Inflammatory macrophage (primary cell): ENCODE results near the gene RAC2.
"Not testable (repeated sequence)": the region's sequence is repeated elsewhere in the genome, so short reads cannot be mapped to it uniquely, and the experiment has no call there.

Source experiments
- DNase-seq, 2 donors: peaks; one replicate each; pipeline ENCODE4 v3.0.0-alpha.2; 2020 to 2022

The RAC2 gene

GRCh38 chr22:37254867-37255233 lies 10.8 kb upstream of the RAC2 start:
- no peak for DNase-seq

GRCh38 chr22:37254209-37254866 lies 10.3 kb upstream of the RAC2 start:
- no peak for DNase-seq

- no peak for DNase-seq
These were observed 9.1 kb upstream of the RAC2 start for GRCh38 chr22:37253126-37253660.

- DNase-seq = not testable (repeated sequence)
These were observed 7.8 kb upstream of the RAC2 start for GRCh38 chr22:37251836-37252235.

- no peak for DNase-seq
These were observed 5.9 kb upstream of the RAC2 start for GRCh38 chr22:37249986-37250385.

- no peak for DNase-seq
These were observed 4.2 kb upstream of the RAC2 start for GRCh38 chr22:37248251-37248650.

- no peak for DNase-seq
These were observed 1.7 kb upstream of the RAC2 start for GRCh38 chr22:37245740-37246139.

- peak; percentile 52 for DNase-seq
These were observed 1.1 kb upstream of the RAC2 start for GRCh38 chr22:37244922-37245722.

- DNase-seq = peak in 1 of 2 donors; percentile 55
These were observed 511 bp downstream of the RAC2 start for GRCh38 chr22:37243402-37244113.

- DNase-seq = peak; percentile 94 to 98
These were observed 1.6 kb downstream of the RAC2 start for GRCh38 chr22:37242395-37242918.

- peak; percentile 59 to 88 for DNase-seq
These were observed 2.5 kb downstream of the RAC2 start for GRCh38 chr22:37241351-37242142.

- no peak for DNase-seq
These were observed 3.1 kb downstream of the RAC2 start for GRCh38 chr22:37240941-37241320.

GRCh38 chr22:37240240-37240940 lies 3.7 kb downstream of the RAC2 start:
- no peak for DNase-seq

GRCh38 chr22:37239336-37240239 lies 4.5 kb downstream of the RAC2 start:
- DNase-seq = no peak

- DNase-seq = no peak
These were observed 6.4 kb downstream of the RAC2 start for GRCh38 chr22:37237371-37238268.

- peak; percentile 86 to 90 for DNase-seq
These were observed 8.0 kb downstream of the RAC2 start for GRCh38 chr22:37235897-37236607.

- no peak for DNase-seq
These were observed 9.0 kb downstream of the RAC2 start for GRCh38 chr22:37234736-37235711.
